ENCODE results near the gene ABCF2.

Gene ABCF2

DNA sequence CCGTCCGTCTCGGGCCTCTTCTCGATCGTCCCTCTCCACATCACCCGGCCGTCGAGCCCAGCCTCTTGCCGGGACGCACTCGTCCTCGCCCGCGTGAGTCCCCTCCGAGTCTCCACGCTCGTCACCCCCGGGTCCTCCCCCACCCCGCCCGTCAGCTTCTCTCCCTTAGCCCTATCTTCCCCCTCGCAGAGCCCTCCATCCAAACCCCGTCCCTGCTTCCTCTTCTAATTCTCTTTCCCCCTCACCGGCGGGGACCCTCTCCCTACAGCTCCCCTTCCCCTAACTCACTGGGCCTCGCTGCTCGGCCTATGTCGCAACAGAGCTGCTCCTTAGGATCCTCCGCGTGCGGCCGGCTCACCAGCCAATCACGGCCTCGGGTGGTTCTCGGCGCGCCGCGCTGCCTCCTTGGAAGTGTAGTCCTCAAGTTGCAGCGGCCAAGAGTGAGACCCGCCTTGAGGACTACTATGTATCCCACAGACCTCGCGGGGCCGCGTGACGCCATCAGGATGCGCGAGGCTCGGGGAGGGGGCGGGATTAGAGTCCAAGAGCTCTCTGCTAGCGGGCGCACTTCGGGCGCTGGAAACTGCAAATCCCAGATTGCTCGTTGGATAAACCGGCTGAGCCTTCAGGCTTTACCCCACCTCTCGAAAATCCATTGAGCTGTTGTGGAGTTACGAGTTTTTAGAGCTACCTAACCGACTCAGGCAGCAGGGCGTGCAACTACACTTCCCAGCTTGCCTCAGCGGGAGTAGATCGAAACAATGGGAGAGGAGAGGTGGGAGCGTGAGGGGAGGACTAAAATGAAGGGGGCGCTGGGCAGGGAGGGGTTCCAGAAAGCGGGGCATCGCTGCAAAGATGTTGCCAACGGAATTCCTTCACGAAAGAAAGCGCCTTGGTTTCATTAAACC lies at the start of gene ABCF2:
TSS of gene ABCF2 (minus strand) at position 331 of the 908 bp plus-strand sequence. CDS start 747 bp downstream, outside the sequence.
- peak within 1 kb of the TSS; percentile 55 to 92 (median 82) for H3K27ac ChIP-seq
- peaks cover 0 to 44% (median 15%) of the 10 kb centered on the region in 11 experiments; a peak in 13 of 22 replicates for H4K20me1 ChIP-seq
- peaks cover 30 to 39% (median 37%) of the 10 kb centered on the region in 11 experiments for H3K36me3 ChIP-seq

DNA sequence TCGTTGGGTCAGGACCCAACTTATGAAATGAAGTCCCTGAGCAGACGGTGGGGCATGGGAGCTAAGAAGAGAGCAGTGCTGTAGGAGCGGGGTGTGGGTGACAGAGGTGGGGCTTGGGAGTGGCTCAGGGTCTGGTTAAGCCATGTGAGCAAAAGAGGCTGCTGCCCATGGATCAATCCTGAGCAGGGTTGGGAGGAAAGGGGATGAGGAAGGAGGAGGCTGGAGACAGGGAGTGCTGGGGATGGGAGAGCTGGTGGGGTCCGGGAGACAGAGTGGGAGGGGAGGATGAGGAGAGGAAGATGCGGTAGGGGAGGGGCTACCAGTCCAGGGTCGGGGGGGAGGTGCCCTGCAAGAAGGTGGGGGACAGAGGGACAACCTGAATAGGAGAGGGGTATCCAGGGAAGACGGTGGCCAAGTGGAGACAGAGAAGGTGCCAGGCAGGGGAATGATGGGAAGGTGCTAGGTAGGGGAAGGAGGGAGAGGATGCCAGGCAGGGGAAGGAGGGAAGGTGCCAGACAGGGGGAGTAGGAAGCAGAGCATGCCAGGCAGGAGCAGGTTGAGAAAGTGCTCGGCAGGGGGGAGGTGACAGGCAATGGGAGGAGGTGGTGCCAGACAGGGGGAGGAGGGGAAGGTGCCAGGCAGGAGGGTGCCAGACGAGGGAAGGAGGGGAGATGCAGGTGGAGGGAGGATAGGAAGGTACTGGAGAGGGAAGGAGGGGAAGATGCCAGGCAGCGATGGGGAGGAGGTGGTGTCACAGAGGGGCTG lies 49.0 kb upstream of the ABCF2 start:
- Histone ChIP-seq H3K4me3 (peak overlapping the region in 2 of 10 experiments; percentile 67; a peak in 1 of 20 replicates), H3K27ac (no peak overlapping the region), H3K9me3 (replicated peaks in 1 of 11) (no peaks in the 10 kb centered on the region), H3K9ac (no peak overlapping the region), H4K20me1 (peaks cover 0 to 7% (median 0%) of the 10 kb centered on the region in 11 experiments; a peak in 1 of 22 replicates), H3K27me3 (peaks cover 8 to 40% (median 28%) of the 10 kb centered on the region in 11 experiments; a peak in 19 of 22 replicates), H3K4me1 (peaks cover 0 to 46% (median 19%) of the 10 kb centered on the region in 10 experiments; a peak in 16 of 20 replicates), H3K36me3 (no peaks in the 10 kb centered on the region), H3K4me2 (peak overlapping the region in 10 of 11 experiments; percentile 10 to 96 (median 79); a peak in 11 of 22 replicates)
- TF ChIP-seq Cebpa-rat (IDR thresholded peaks at IDR 0.05), result no peak

More for the DNA sequence above, at the start of gene ABCF2:
- Histone ChIP-seq H3K4me1 (peaks cover 30 to 37% (median 33%) of the 10 kb centered on the region in 10 experiments), H3K9ac (peak within 1 kb of the TSS; percentile 83 to 97 (median 88)), H3K27me3 (no peaks in the 10 kb centered on the region), H3K4me3 (peak within 1 kb of the TSS; percentile 84 to 95 (median 89)), H3K9me3 (replicated peaks in 1 of 11) (no peaks in the 10 kb centered on the region), H3K4me2 (peak within 1 kb of the TSS; percentile 92 to 99 (median 98))
- TF ChIP-seq Cebpa-rat (IDR thresholded peaks at IDR 0.05), result peak; percentile 23 to 95 (median 88); a peak in 20 of 22 replicates

- peaks cover 0 to 49% (median 20%) of the 10 kb centered on the region in 10 experiments; a peak in 16 of 20 replicates for H3K4me1 ChIP-seq
- H3K4me2 ChIP-seq, result peak overlapping the region in 2 of 11 experiments; percentile 90 to 96; a peak in 3 of 22 replicates
- no peak overlapping the region for H3K27ac ChIP-seq
- no peaks in the 10 kb centered on the region for H3K36me3 ChIP-seq
- H4K20me1 ChIP-seq, result peaks cover 0 to 7% (median 0%) of the 10 kb centered on the region in 11 experiments; a peak in 1 of 22 replicates
- no peak for TF ChIP-seq Cebpa-rat (IDR thresholded peaks at IDR 0.05)
- 0 out of 22 replicates have a peak overlapping the region, but pooled peaks of 1 of the 11 experiments have one; percentile 9 for H3K9ac ChIP-seq
- peaks cover 8 to 40% (median 28%) of the 10 kb centered on the region in 11 experiments; a peak in 19 of 22 replicates for H3K27me3 ChIP-seq
- no peak overlapping the region for H3K4me3 ChIP-seq
- no peaks in the 10 kb centered on the region for H3K9me3 ChIP-seq (replicated peaks in 1 of 11)
These were observed 48.2 kb upstream of the ABCF2 start for GRCh38 chr7:151274936-151275812.

DNA sequence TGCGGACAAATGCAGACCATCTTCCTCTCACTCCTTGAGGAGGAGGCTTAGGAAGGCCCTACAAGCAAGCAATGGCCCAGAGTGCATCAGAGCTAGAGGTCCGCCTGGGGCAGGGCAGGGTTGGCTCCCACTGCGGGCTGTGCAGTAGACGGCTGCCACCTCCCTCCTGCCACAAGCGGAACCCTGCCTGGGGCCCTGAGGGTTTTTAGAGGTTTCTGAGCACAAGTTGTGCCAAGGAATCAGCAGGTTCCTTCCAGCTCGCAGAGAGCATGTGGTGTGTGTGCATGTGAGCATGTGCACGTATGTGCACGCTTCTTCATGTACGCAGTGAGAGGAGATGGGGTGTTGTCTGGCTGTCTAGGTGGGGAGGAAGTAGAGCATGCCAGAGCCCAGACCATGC lies 47.4 kb upstream of the ABCF2 start:
- Histone ChIP-seq H3K27ac (no peak overlapping the region), H3K27me3 (peaks cover 8 to 40% (median 28%) of the 10 kb centered on the region in 11 experiments; a peak in 19 of 22 replicates), H4K20me1 (peaks cover 0 to 7% (median 0%) of the 10 kb centered on the region in 11 experiments; a peak in 1 of 22 replicates), H3K9me3 (replicated peaks in 1 of 11) (no peaks in the 10 kb centered on the region), H3K4me2 (peak overlapping the region in 3 of 11 experiments; percentile 13 to 96 (median 72); a peak in 4 of 22 replicates), H3K9ac (no peak overlapping the region), H3K4me3 (no peak overlapping the region), H3K4me1 (peaks cover 0 to 49% (median 20%) of the 10 kb centered on the region in 10 experiments; a peak in 16 of 20 replicates), H3K36me3 (no peaks in the 10 kb centered on the region)
- TF ChIP-seq Cebpa-rat (IDR thresholded peaks at IDR 0.05), result no peak

DNA sequence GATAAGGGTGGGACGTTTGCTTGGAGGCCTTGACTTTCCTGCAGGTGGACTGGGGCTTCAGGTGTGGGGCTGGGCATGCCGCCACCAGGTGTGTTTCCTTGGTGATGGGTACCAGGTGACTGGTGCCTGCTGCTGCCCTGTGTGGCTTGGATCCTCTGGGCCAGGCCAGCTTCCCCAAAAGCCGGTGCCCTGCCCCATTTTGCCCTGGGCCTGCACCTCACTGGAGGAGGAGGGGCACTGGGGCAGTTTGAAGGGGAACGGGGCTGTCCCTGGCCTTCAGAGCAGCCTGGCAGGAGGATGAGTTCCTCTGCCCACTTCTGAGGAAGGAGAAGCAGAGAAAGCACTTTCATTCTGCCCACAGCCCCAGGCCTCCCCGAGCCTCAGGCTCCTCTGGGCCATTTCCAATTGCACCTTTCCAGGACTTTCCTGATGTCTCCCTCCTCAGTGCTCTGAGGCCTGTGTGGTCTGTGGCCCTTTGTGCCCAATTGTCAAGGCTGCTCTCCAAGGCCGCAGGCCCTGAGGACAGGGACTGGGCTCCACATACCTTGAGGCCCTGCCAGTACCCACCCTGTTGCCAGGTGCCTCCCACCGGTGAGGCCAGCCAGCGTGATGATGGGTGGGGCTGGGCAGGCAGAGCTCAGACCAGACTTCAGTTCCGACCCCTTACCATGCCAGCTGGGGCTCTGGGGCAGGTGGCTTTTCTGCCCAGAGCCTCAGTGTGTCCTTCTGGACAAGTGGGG lies 46.8 kb upstream of the ABCF2 start:
- no peaks in the 10 kb centered on the region for H3K36me3 ChIP-seq
- H3K4me1 ChIP-seq, result peaks cover 0 to 49% (median 20%) of the 10 kb centered on the region in 10 experiments; a peak in 16 of 20 replicates
- H3K4me2 ChIP-seq, result peak overlapping the region in 4 of 11 experiments; percentile 4 to 96 (median 42); a peak in 5 of 22 replicates
- H3K9me3 ChIP-seq (replicated peaks in 1 of 11), result no peaks in the 10 kb centered on the region
- H3K27me3 ChIP-seq, result peaks cover 8 to 40% (median 28%) of the 10 kb centered on the region in 11 experiments; a peak in 19 of 22 replicates
- no peak overlapping the region for H3K9ac ChIP-seq
- TF ChIP-seq Cebpa-rat (IDR thresholded peaks at IDR 0.05), result no peak
- H3K4me3 ChIP-seq, result no peak overlapping the region
- H3K27ac ChIP-seq, result no peak overlapping the region
- peaks cover 0 to 9% (median 0%) of the 10 kb centered on the region in 11 experiments; a peak in 1 of 22 replicates for H4K20me1 ChIP-seq

DNA sequence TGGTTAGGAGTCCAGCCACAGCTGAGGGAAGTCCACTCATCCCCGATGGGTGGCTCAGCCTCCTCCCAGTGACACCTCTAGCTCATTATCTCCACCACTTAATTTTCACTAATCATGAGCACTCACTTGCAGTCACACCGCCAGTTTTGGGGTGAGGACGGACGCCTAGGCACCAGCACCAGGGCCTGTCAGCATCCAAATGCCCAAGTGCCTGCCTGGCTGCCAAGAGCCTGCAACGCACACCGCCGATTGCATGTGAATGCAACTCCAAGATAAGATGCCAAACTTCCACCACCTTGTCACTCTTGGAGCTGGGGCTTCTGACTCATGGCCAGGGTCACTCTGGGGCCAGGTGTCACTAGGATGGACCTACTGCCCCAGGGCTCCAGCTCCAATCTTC lies 45.9 kb upstream of the ABCF2 start:
- H3K9ac ChIP-seq, result no peak overlapping the region
- H3K36me3 ChIP-seq, result no peaks in the 10 kb centered on the region
- no peak overlapping the region for H3K4me3 ChIP-seq
- no peaks in the 10 kb centered on the region for H3K9me3 ChIP-seq (replicated peaks in 1 of 11)
- H3K27ac ChIP-seq, result peak overlapping the region in 4 of 11 experiments; percentile 23 to 65 (median 43); a peak in 6 of 22 replicates
- peak overlapping the region in 5 of 11 experiments; percentile 51 to 96 (median 66); a peak in 7 of 22 replicates for H3K4me2 ChIP-seq
- peaks cover 0 to 49% (median 20%) of the 10 kb centered on the region in 10 experiments; a peak in 16 of 20 replicates for H3K4me1 ChIP-seq
- peaks cover 8 to 40% (median 28%) of the 10 kb centered on the region in 11 experiments; a peak in 19 of 22 replicates for H3K27me3 ChIP-seq
- peaks cover 0 to 9% (median 0%) of the 10 kb centered on the region in 11 experiments; a peak in 1 of 22 replicates for H4K20me1 ChIP-seq
- no peak for TF ChIP-seq Cebpa-rat (IDR thresholded peaks at IDR 0.05)

DNA sequence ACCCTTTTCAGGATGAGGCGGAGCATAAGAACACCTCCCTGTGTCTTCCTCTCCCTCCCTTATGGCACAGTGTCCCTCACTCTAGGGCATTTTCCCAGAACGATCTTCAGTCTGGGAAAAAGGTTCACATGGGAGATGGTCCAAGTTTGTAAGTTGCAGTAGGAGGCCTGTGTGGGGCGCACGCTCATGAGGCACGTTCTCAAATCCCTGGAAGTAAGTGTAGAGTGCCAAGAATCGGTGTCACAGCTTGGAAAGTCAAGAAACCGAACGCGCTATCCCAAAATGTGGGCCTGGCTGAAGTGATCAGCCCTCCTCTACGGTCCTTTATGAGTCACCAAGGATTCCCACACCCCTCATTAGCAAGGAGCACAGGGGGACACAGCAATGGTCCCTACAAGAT lies 45.4 kb upstream of the ABCF2 start:
- no peak overlapping the region for H3K9ac ChIP-seq
- peaks cover 0 to 9% (median 0%) of the 10 kb centered on the region in 11 experiments; a peak in 1 of 22 replicates for H4K20me1 ChIP-seq
- H3K4me2 ChIP-seq, result peak overlapping the region in 9 of 11 experiments; percentile 10 to 96 (median 51); a peak in 17 of 22 replicates
- peaks cover 8 to 35% (median 23%) of the 10 kb centered on the region in 11 experiments; a peak in 19 of 22 replicates for H3K27me3 ChIP-seq
- H3K4me1 ChIP-seq, result peaks cover 0 to 49% (median 19%) of the 10 kb centered on the region in 10 experiments; a peak in 16 of 20 replicates
- H3K4me3 ChIP-seq, result no peak overlapping the region
- no peak for TF ChIP-seq Cebpa-rat (IDR thresholded peaks at IDR 0.05)
- H3K36me3 ChIP-seq, result no peaks in the 10 kb centered on the region
- H3K9me3 ChIP-seq (replicated peaks in 1 of 11), result no peaks in the 10 kb centered on the region
- peak overlapping the region in 8 of 11 experiments; percentile 1 to 65 (median 25); a peak in 11 of 22 replicates for H3K27ac ChIP-seq
